Airway epithelial cell (primary cell): ENCODE results near the gene TRIM51. TPM values are rescaled to one million over a fixed set of nuclear protein-coding genes. Genes with fewer than 3 reads are reported as not detected.

Experiments used
- total RNA-seq: library from RNA; depleted of rRNA; stranded (reverse); fragments of >200 nt; gene quantifications from 2 replicates; pipeline ENCODE4 v1.2.3, GENCODE V29; 2015

The TRIM51 gene, protein sequence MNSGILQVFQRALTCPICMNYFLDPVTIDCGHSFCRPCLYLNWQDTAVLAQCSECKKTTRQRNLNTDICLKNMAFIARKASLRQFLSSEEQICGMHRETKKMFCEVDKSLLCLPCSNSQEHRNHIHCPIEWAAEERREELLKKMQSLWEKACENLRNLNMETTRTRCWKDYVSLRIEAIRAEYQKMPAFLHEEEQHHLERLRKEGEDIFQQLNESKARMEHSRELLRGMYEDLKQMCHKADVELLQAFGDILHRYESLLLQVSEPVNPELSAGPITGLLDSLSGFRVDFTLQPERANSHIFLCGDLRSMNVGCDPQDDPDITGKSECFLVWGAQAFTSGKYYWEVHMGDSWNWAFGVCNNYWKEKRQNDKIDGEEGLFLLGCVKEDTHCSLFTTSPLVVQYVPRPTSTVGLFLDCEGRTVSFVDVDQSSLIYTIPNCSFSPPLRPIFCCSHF
- total RNA-seq: not detected in 2 replicates

DNA sequence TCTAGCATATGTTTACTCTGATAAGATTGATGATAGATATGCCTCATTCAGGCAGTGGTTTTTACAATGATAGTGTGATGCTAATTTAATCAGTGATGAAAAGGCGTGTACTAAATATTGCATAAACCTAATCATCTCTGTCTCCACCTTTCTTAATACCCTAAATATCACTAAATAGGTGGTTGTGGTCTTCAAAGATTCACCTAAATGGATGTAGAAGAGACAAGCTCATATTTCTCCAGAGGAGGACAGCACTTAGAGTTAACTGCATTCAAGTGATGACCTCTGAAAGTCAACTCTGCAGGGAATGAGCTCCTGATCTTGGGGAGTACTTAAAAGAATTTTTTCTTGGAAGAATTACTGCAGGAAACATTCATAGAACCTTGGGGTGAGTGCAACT, at the start of gene TRIM51:
TSS of gene TRIM51 (plus strand) at position 301 of the 400 bp plus-strand sequence. CDS start 2,132 bp downstream, outside the sequence.

GRCh38 chr11:55838452-55838851, 44.6 kb upstream of the TRIM51 start, which contains the start of gene OR5D16:
OR5D16 (plus strand) TSS chr11:55838752; CDS start chr11:55838752, 0 bp downstream.

GRCh38 chr11:55914482-55914881, 31.4 kb downstream of the TRIM51 start, which contains the start of gene OR5W2:
OR5W2 (minus strand) TSS chr11:55914582; CDS start chr11:55914582, 0 bp downstream.

DNA sequence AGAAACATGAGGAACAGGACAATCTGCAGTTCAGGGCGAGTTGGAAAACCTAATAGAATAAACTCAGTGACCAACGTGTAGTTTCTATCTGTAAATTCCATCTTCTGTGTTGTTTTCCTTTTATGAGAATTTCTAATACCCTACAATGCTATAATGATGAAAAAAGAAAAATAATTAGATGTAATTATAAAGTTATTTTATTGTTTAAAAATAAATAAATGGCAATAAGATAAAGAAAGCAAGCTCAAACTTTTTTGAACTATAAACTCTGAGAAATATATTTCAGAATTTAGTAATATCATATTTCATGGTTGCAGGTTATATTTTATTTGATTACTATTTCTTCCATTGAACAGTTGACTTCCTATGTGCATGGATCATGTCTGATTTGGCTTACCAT, 53.2 kb downstream of the TRIM51 start, which contains the start of gene OR5I1:
TSS of gene OR5I1 (minus strand) at position 101 of the 400 bp plus-strand sequence. CDS start at position 101, 0 bp downstream.

Other genes starting within 250 kb of the TRIM51 start
- not detected in 2 replicates for gene OR4P4, start 248.2 kb upstream of the TRIM51 start, total RNA-seq
- not detected in 2 replicates for gene OR4S2, start 235.0 kb upstream of the TRIM51 start, total RNA-seq
- not detected in 2 replicates for gene OR4C6, start 221.1 kb upstream of the TRIM51 start, total RNA-seq
- not detected in 2 replicates for gene OR5D13, start 109.9 kb upstream of the TRIM51 start, total RNA-seq
- gene OR5D14, start 87.7 kb upstream of the TRIM51 start, total RNA-seq: not detected in 2 replicates
- not detected in 2 replicates for gene OR5L1, start 71.9 kb upstream of the TRIM51 start, total RNA-seq
- not detected in 2 replicates for gene OR5D18, start 63.7 kb upstream of the TRIM51 start, total RNA-seq
- gene OR5L2, start 56.1 kb upstream of the TRIM51 start, total RNA-seq: not detected in 2 replicates
- gene OR5D16, start 44.5 kb upstream of the TRIM51 start, total RNA-seq: not detected in 2 replicates
- not detected in 2 replicates for gene OR5W2, start 31.3 kb downstream of the TRIM51 start, total RNA-seq
- gene OR5I1, start 53.1 kb downstream of the TRIM51 start, total RNA-seq: not detected in 2 replicates
- not detected in 2 replicates for gene OR10AG1, start 86.6 kb downstream of the TRIM51 start, total RNA-seq
- gene OR5F1, start 111.3 kb downstream of the TRIM51 start, total RNA-seq: not detected in 2 replicates
- gene OR5AS1, start 144.4 kb downstream of the TRIM51 start, total RNA-seq: not detected in 2 replicates
- gene OR8I2, start 210.0 kb downstream of the TRIM51 start, total RNA-seq: not detected in 2 replicates
- not detected in 2 replicates for gene OR8H2, start 220.4 kb downstream of the TRIM51 start, total RNA-seq
- gene OR8H3, start 239.1 kb downstream of the TRIM51 start, total RNA-seq: not detected in 2 replicates